Activated B cell treated with CpG ODN at 0.5 μM for 24 hours (primary cell): ENCODE results near the gene JARID2. TPM values are rescaled to one million over a fixed set of nuclear protein-coding genes. Genes with fewer than 3 reads are reported as not detected.

Experiments
- ATAC-seq: fragments of 200-7000 bp; cut with Tn5 transposase; one replicate; pipeline ENCODE4 v1.10.0; 2021; ENCODE audit warnings: low read depth, mild to moderate bottlenecking, moderate library complexity
- CTCF ChIA-PET: fragments of 350-600 bp; sonication (Branson Sonifier 250); formaldehyde crosslinking; loops from one replicate; lab custom pipeline; 2021; ENCODE audit warnings: antibody characterized with exemption; lab: Charles Lee
- POLR2A ChIA-PET: fragments of 350-600 bp; sonication (Branson Sonifier 250); formaldehyde crosslinking; loops from one replicate; lab custom pipeline; 2021; ENCODE audit warnings: antibody characterized with exemption; lab: Charles Lee
- DNase-seq: peaks from one replicate; pipeline ENCODE4 v3.0.0; 2022
- H3K27ac Mint-ChIP-seq: one replicate; pipeline ENCODE4 v1.8.0; 2020; ENCODE audit warnings: mixed read lengths
- H3K27me3 Mint-ChIP-seq: one replicate; pipeline ENCODE4 v1.8.0; 2021; ENCODE audit warnings: mixed read lengths
- H3K36me3 Mint-ChIP-seq: one replicate; pipeline ENCODE4 v1.8.0; 2021; ENCODE audit warnings: low read depth, mixed read lengths
- H3K4me1 Mint-ChIP-seq: one replicate; pipeline ENCODE4 v1.8.0; 2021; ENCODE audit warnings: mixed read lengths
- H3K4me3 Mint-ChIP-seq: one replicate; pipeline ENCODE4 v1.8.0; 2020; ENCODE audit warnings: mild to moderate bottlenecking, mixed read lengths
- H3K9me3 Mint-ChIP-seq: one replicate; pipeline ENCODE4 v1.8.0; 2020; ENCODE audit warnings: mixed read lengths
- intact Hi-C: fragments of 100-400 bp; cut with micrococcal nuclease; formaldehyde crosslinking; loops from one replicate; pipeline ENCODE4 v1.15.1; 2024
- total RNA-seq: library from RNA; stranded (reverse); gene quantifications from 2 replicates; pipeline ENCODE4 v1.2.3, GENCODE V29; 2022
- TF ChIP-seq, protein P1 (sequence below): fragments of 200-600 bp; IDR thresholded peaks from one replicate; pipeline ENCODE4 v1.8.0; 2022; ENCODE audit warnings: antibody characterized with exemption, mild to moderate bottlenecking

Gene JARID2
- total RNA-seq, 1 donor from 2014 or later, result 28.5 TPM

GRCh38 chr6:15303162-15303919, 57.5 kb downstream of the JARID2 start:
- ChIA-PET CTCF (no interaction called here), POLR2A (interaction anchor here (2.0 to 2.1 kb wide), 2 partner anchors 15 to 54 kb away, joined by 4 to 7 read pairs; no protein-coding TSS in a partner anchor)
- TF ChIP-seq, protein P1, sequence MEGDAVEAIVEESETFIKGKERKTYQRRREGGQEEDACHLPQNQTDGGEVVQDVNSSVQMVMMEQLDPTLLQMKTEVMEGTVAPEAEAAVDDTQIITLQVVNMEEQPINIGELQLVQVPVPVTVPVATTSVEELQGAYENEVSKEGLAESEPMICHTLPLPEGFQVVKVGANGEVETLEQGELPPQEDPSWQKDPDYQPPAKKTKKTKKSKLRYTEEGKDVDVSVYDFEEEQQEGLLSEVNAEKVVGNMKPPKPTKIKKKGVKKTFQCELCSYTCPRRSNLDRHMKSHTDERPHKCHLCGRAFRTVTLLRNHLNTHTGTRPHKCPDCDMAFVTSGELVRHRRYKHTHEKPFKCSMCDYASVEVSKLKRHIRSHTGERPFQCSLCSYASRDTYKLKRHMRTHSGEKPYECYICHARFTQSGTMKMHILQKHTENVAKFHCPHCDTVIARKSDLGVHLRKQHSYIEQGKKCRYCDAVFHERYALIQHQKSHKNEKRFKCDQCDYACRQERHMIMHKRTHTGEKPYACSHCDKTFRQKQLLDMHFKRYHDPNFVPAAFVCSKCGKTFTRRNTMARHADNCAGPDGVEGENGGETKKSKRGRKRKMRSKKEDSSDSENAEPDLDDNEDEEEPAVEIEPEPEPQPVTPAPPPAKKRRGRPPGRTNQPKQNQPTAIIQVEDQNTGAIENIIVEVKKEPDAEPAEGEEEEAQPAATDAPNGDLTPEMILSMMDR, result no peak
- Mint-ChIP-seq H3K4me3 (no peak overlapping the region), H3K9me3 (no peaks in the 10 kb centered on the region), H3K4me1 (peaks cover 83% of the 10 kb centered on the region), H3K36me3 (peaks cover 11% of the 10 kb centered on the region), H3K27me3 (no peaks in the 10 kb centered on the region), H3K27ac (no peak overlapping the region)
- no peak for DNase-seq
- ATAC-seq, result no peak
- intact Hi-C loops, result no loop called here

DNA sequence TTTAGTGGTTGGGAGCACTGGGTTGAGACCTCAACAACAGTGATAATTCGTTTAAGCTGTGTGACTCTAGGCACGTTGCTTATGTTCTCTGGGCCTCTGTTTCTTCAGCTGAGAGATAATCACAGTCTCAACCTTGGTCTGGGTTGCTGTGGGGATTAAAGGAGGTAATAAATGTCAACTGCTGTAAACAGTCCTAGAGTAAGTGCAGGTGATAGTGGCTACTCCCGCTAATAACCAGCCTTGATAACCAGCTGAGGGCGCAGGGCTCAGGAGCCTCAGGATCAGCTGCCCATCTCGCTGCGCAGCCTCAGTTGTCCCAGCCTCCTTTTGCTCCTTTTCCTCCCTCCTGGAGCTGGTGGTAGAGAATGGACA, 58.0 kb downstream of the JARID2 start:
- no peak overlapping the region for H3K4me3 Mint-ChIP-seq
- DNase-seq (no peak), ATAC-seq (no peak)
- CTCF ChIA-PET, result no interaction called here
- H3K27me3 Mint-ChIP-seq, result no peaks in the 10 kb centered on the region
- TF ChIP-seq, protein P1, result no peak
- no peak overlapping the region for H3K27ac Mint-ChIP-seq
- no peaks in the 10 kb centered on the region for H3K9me3 Mint-ChIP-seq
- intact Hi-C loops, result no loop called here
- POLR2A ChIA-PET, result interaction anchor here (0.6 to 2.1 kb wide), 5 partner anchors 8 to 101 kb away, joined by 3 to 7 read pairs (median 4); no protein-coding TSS in a partner anchor
- H3K4me1 Mint-ChIP-seq, result peaks cover 83% of the 10 kb centered on the region
- H3K36me3 Mint-ChIP-seq, result peaks cover 11% of the 10 kb centered on the region

DNA sequence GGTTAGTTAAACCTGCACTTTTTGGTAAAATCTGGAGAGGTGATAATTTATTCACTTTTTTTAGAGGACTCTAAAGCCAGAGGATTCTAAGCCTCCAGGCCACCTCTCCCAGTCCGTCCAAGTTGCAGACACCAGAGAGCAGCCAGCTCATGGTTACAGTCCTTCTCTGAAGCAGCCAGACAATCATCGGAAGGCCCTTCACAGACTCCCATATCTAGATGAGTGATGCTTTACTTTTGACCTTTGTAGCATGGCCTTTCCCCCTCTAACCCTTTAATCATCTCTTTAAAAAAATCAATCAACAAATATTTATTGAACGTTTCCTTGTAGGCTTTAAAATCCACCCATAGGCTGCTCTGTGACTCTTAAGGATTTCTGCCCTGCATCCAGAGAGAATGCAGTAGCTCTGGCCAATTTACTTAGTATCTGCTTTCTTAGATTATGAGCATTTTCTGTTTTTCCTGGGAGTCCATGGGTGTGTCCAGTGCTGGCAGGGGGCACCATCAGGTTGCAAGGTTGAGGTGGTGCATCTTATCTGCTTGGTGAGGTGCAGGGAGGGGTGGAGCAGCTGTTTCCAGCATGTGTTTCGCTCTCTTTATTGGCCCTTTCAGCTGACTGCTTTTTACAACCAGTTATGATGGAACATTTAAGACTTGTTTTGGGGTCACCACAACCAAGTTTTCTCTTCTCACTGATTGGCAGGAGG, 58.6 kb downstream of the JARID2 start:
- intact Hi-C loops, result no loop called here
- Mint-ChIP-seq H3K4me1 (peaks cover 82% of the 10 kb centered on the region), H3K36me3 (peaks cover 11% of the 10 kb centered on the region), H3K27ac (peak overlapping the region; percentile 91), H3K4me3 (peak overlapping the region; percentile 62), H3K9me3 (no peaks in the 10 kb centered on the region), H3K27me3 (no peaks in the 10 kb centered on the region)
- DNase-seq (no peak), ATAC-seq (no peak)
- TF ChIP-seq, protein P1, result no peak
- ChIA-PET POLR2A (interaction anchor here (0.6 to 3.2 kb wide), 8 partner anchors 9 to 128 kb away, joined by 3 to 15 read pairs (median 4); no protein-coding TSS in a partner anchor), CTCF (interaction anchor here (1.2 kb wide), 1 partner anchor 15 kb away, joined by 4 read pairs; no protein-coding TSS in a partner anchor)

- TF ChIP-seq, protein P1, result no peak
- Mint-ChIP-seq H3K4me3 (peak overlapping the region; percentile 62), H3K27me3 (no peaks in the 10 kb centered on the region), H3K27ac (peak overlapping the region; percentile 91), H3K36me3 (peaks cover 11% of the 10 kb centered on the region), H3K9me3 (no peaks in the 10 kb centered on the region), H3K4me1 (peaks cover 82% of the 10 kb centered on the region)
- POLR2A ChIA-PET, result interaction anchor here (0.7 to 3.2 kb wide), 6 partner anchors 18 to 922 kb away, joined by 3 to 15 read pairs (median 8); no protein-coding TSS in a partner anchor
- ATAC-seq, result peak; percentile 75
- intact Hi-C loops, result no loop called here
- CTCF ChIA-PET, result interaction anchor here (1.2 kb wide), 1 partner anchor 16 kb away, joined by 4 read pairs; no protein-coding TSS in a partner anchor
- no peak for DNase-seq
Measured at GRCh38 chr6:15305496-15305895, 59.6 kb downstream of the JARID2 start.

- H3K27me3 Mint-ChIP-seq, result no peaks in the 10 kb centered on the region
- no peaks in the 10 kb centered on the region for H3K9me3 Mint-ChIP-seq
- peak overlapping the region; percentile 11 for H3K4me3 Mint-ChIP-seq
- H3K36me3 Mint-ChIP-seq, result peaks cover 11% of the 10 kb centered on the region
- peaks cover 82% of the 10 kb centered on the region for H3K4me1 Mint-ChIP-seq
- ATAC-seq (peak; percentile 13), DNase-seq (no peak)
- POLR2A ChIA-PET, result interaction anchor here (0.7 to 3.2 kb wide), 6 partner anchors 14 to 922 kb away, joined by 3 to 15 read pairs (median 8); no protein-coding TSS in a partner anchor
- intact Hi-C loops, result no loop called here
- H3K27ac Mint-ChIP-seq, result peak overlapping the region; percentile 91
- CTCF ChIA-PET, result interaction anchor here (0.5 to 1.2 kb wide), 2 partner anchors 16 to 214 kb away, joined by 3 to 4 read pairs; no protein-coding TSS in a partner anchor
- TF ChIP-seq, protein P1, result no peak
Measured at GRCh38 chr6:15305909-15306308, 60.0 kb downstream of the JARID2 start.
